K562 (cell line): ENCODE data around the gene ARHGEF16. TPM values are rescaled to one million over a fixed set of nuclear protein-coding genes. Genes with fewer than 3 reads are reported as not detected.

Source experiments
- ATAC-seq: fragments of 200-7000 bp; cut with Tn5 transposase; 3 replicates; pipeline ENCODE4 v1.9.1; 2020; ENCODE audit warnings: moderate library complexity
- BruUV-seq: library from RNA; stranded (reverse); fragments of 400-500 nt; replicated peaks from 2 replicates; lab custom pipeline; 2021; lab: Mats Ljungman, UMichigan
- CTCF ChIA-PET: fragments of 300-600 bp; formaldehyde crosslinking; extraction: SDS; loops from one replicate; lab custom pipeline; 2021; ENCODE audit warnings: low intra/inter-chr PET ratio; lab: Yijun Ruan, JAX
- POLR2A ChIA-PET: fragments of 300-600, 350-650 bp; sonication (Branson Sonifier 250); formaldehyde crosslinking; extraction: SDS; loops from one replicate; lab custom pipeline; 2021; ENCODE audit warnings: antibody characterized with exemption, inconsistent platforms; lab: Yijun Ruan, JAX
- DNase-seq, 4 experiments: peaks; one replicate each; pipeline versions ENCODE4 v3.0.0 to v3.0.0-alpha.2; 2011 to 2018; ENCODE audit warnings: low spot score in 3 of 4, mixed read lengths in 3 of 4; ENCODE audit errors: extremely low read depth in 1 of 4
- FAIRE-seq: peaks from 2 replicates; lab custom pipeline; 2011; peaks lifted over from hg19 to GRCh38; lab: Jason Lieb, UNC
- H2AFZ ChIP-seq: 2 replicates; pipeline ENCODE4 v1.6.0; 2011; ENCODE audit warnings: low read depth, low read length, control low read depth, inconsistent platforms
- H3K27ac ChIP-seq: fragments of 200-600 bp; 3 replicates; pipeline ENCODE4 v1.8.0; 2011; ENCODE audit warnings: low read depth, mild to moderate bottlenecking, control low read depth, inconsistent platforms, low read length, moderate library complexity, mixed read lengths; ENCODE audit errors: extremely low read depth
- H3K27me3 ChIP-seq, 2 experiments: fragments of 300-600 bp in 1 of 2; 2 replicates in 1 of 2; 3 replicates in 1 of 2; pipeline versions ENCODE4 v1.6.0 to v1.8.0; 2011; ENCODE audit warnings: inconsistent platforms in 2 of 2, low read length in 2 of 2, mild to moderate bottlenecking in 1 of 2, mixed read lengths in 1 of 2, moderate library complexity in 1 of 2; ENCODE audit not compliant: control insufficient read depth in 2 of 2, insufficient read depth in 2 of 2
- H3K36me3 ChIP-seq: fragments of 300-600 bp; 3 replicates; pipeline ENCODE4 v1.8.0; 2011; ENCODE audit warnings: mild to moderate bottlenecking, low read length, inconsistent platforms; ENCODE audit not compliant: control insufficient read depth, insufficient read depth
- H3K4me1 ChIP-seq, 2 experiments: fragments of 200-600 bp in 1 of 2; replicated peaks in 1 of 2; 2 replicates in 1 of 2; 3 replicates in 1 of 2; pipeline versions ENCODE4 v1.5.1 to v1.8.0; 2011; ENCODE audit warnings: inconsistent platforms in 2 of 2, low read length in 2 of 2, mild to moderate bottlenecking in 1 of 2, mixed read lengths in 1 of 2, moderate library complexity in 1 of 2; ENCODE audit not compliant: control insufficient read depth in 2 of 2, insufficient read depth in 2 of 2
- H3K4me2 ChIP-seq: 2 replicates; pipeline ENCODE4 v1.6.1; 2011; ENCODE audit warnings: low read length, control low read depth, inconsistent platforms, mixed read lengths; ENCODE audit not compliant: insufficient read depth
- H3K4me3 ChIP-seq: fragments of 200-600 bp; sonication (generic), shearing (Covaris generic); 2 replicates; pipeline ENCODE4 v1.5.1; 2016; ENCODE audit warnings: control low read depth, inconsistent platforms
- H3K79me2 ChIP-seq: fragments of 200-600 bp; 3 replicates; pipeline ENCODE4 v1.8.0; 2011; ENCODE audit warnings: low read length, inconsistent platforms; ENCODE audit not compliant: control insufficient read depth, insufficient read depth
- H3K9ac ChIP-seq, 2 experiments: 2 replicates each; pipeline versions ENCODE4 v1.6.0 to v1.6.1; 2011; ENCODE audit warnings: low read depth in 2 of 2, low read length in 2 of 2, control low read depth in 1 of 2, inconsistent platforms in 1 of 2, mild to moderate bottlenecking in 1 of 2, mixed read lengths in 1 of 2; ENCODE audit not compliant: insufficient read depth in 1 of 2
- H3K9me1 ChIP-seq: one replicate; pipeline ENCODE4 v1.6.0; 2011; ENCODE audit warnings: inconsistent platforms, mild to moderate bottlenecking, low read length, moderate library complexity; ENCODE audit not compliant: control insufficient read depth, insufficient read depth
- H3K9me3 ChIP-seq: replicated peaks from 2 replicates; pipeline ENCODE4 v1.5.1; 2011; ENCODE audit warnings: low read depth, low read length, inconsistent platforms; ENCODE audit not compliant: control insufficient read depth, insufficient read depth
- H4K20me1 ChIP-seq: replicated peaks from 2 replicates; pipeline ENCODE4 v1.6.1; 2011; ENCODE audit warnings: low read length, inconsistent platforms, mixed read lengths; ENCODE audit not compliant: control insufficient read depth, insufficient read depth
- CHAMP1 ChIP-seq: fragments of 450-650 bp; IDR thresholded peaks from 2 replicates; pipeline ENCODE4 v1.6.1; 2016; ENCODE audit warnings: mild to moderate bottlenecking
- FOXJ2 ChIP-seq: fragments of 200-800 bp; sonication (Bioruptor generic); IDR thresholded peaks from 2 replicates; pipeline ENCODE4 v1.6.1; 2016; ENCODE audit warnings: missing genetic modification characterization, missing compliant biosample characterization
- FOXK2 ChIP-seq, 2 experiments: fragments of 450-650 bp; IDR thresholded peaks in 1 of 2; conservative IDR thresholded peaks in 1 of 2; 2 replicates each; pipeline ENCODE4 v1.6.1; 2016; ENCODE audit warnings: low read depth in 2 of 2, mild to moderate bottlenecking in 1 of 2
- MCM5 ChIP-seq: fragments of 450-650 bp; IDR thresholded peaks from 2 replicates; pipeline ENCODE4 v1.6.1; 2016; ENCODE audit warnings: low read depth
- PCBP1 ChIP-seq: fragments of 200-400 bp; formaldehyde crosslinking; IDR thresholded peaks from 2 replicates; pipeline ENCODE4 v1.6.1; 2018; ENCODE audit warnings: mild to moderate bottlenecking, low read depth, low read length; ENCODE audit not compliant: poor library complexity, severe bottlenecking
- RBM17 ChIP-seq: fragments of 200-400 bp; formaldehyde crosslinking; IDR thresholded peaks from 2 replicates; pipeline ENCODE4 v1.6.1; 2017; ENCODE audit warnings: low read depth, mild to moderate bottlenecking, low read length, borderline replicate concordance
- TCF3 ChIP-seq: sonication (generic); formaldehyde crosslinking; IDR thresholded peaks from 2 replicates; pipeline ENCODE4 v1.4.0; 2020; ENCODE audit warnings: mild to moderate bottlenecking, missing genetic modification reagents
- ZBTB1 ChIP-seq: sonication (generic); formaldehyde crosslinking; IDR thresholded peaks from 2 replicates; pipeline ENCODE4 v1.8.1; 2023; ENCODE audit warnings: missing genetic modification reagents, low read depth, mild to moderate bottlenecking, borderline replicate concordance
- ZBTB49 ChIP-seq: sonication (generic); formaldehyde crosslinking; IDR thresholded peaks from 2 replicates; pipeline ENCODE4 v1.8.0; 2022; ENCODE audit warnings: missing genetic modification reagents, mild to moderate bottlenecking, borderline replicate concordance
- ZNF707 ChIP-seq: fragments of 250-450 bp; sonication (Bioruptor Pico); conservative IDR thresholded peaks from 2 replicates; pipeline ENCODE4 v1.8.0; 2022; ENCODE audit warnings: inconsistent platforms, mild to moderate bottlenecking, moderate library complexity
- ZNF780A ChIP-seq: fragments of 250-450 bp; sonication (Bioruptor Pico); IDR thresholded peaks from 2 replicates; pipeline ENCODE4 v1.5.0; 2021; ENCODE audit warnings: mild to moderate bottlenecking
- ZSCAN29 ChIP-seq: fragments of 450-650 bp; IDR thresholded peaks from 2 replicates; pipeline ENCODE4 v1.6.1; 2017
- WGBS: fragments of 100-300 bp; shearing (Covaris generic); methylation state at CpG from one replicate; pipeline ENCODE4 v1.1.6; 2016; ENCODE audit warnings: low coverage, mixed read lengths; ENCODE audit not compliant: insufficient coverage; ENCODE audit errors: missing lambda C conversion rate; 5-methylcytosine and 5-hydroxymethylcytosine counted together
- in situ Hi-C: fragments of 300-500 bp; cut with MboI; formaldehyde crosslinking; loops from 4 replicates; pipeline ENCODE4 v1.15.0; 2018; ENCODE audit warnings: inconsistent platforms, mixed read lengths
- intact Hi-C: fragments of 100-400 bp; cut with micrococcal nuclease; formaldehyde crosslinking; loops from 2 replicates; pipeline ENCODE4 v1.14.2; 2022
- polyA plus RNA-seq, 8 experiments: library from polyadenylated mRNA; depleted of rRNA in 4 of 8; stranded (reverse) in 5 of 8; unstranded in 3 of 8; fragments of >200 nt; fragmentation: Nextera tagmentation in 2 of 8; fragmentation: Illumina TruSeq in 1 of 8; extraction: Ambion mirVana in 2 of 8; extraction: Trizol in 1 of 8; gene quantifications; 2 replicates each; pipeline versions ENCODE4 v1.2.1 to v1.2.3, GENCODE V29; 2011 to 2014; ENCODE audit warnings: inconsistent platforms in 1 of 8, missing spikeins in 1 of 8
- total RNA-seq, 7 experiments: library from RNA; depleted of rRNA in 6 of 7; stranded (reverse); fragments of >200 nt in 6 of 7; fragmentation: Illumina TruSeq in 2 of 7; extraction: Trizol in 2 of 7; gene quantifications; 2 replicates each; pipeline versions ENCODE4 v1.2.1 to v1.2.3, GENCODE V29; 2011 to 2021; ENCODE audit warnings: low replicate concordance in 1 of 7

The ARHGEF16 gene
- total and polyA plus RNA-seq, 9 of the 15 experiments (the other 6 are each of a cell fraction or from before 2014, with no cell fraction given), result 0.15 to 1.2 (median 0.49) TPM; not detected in 2

DNA sequence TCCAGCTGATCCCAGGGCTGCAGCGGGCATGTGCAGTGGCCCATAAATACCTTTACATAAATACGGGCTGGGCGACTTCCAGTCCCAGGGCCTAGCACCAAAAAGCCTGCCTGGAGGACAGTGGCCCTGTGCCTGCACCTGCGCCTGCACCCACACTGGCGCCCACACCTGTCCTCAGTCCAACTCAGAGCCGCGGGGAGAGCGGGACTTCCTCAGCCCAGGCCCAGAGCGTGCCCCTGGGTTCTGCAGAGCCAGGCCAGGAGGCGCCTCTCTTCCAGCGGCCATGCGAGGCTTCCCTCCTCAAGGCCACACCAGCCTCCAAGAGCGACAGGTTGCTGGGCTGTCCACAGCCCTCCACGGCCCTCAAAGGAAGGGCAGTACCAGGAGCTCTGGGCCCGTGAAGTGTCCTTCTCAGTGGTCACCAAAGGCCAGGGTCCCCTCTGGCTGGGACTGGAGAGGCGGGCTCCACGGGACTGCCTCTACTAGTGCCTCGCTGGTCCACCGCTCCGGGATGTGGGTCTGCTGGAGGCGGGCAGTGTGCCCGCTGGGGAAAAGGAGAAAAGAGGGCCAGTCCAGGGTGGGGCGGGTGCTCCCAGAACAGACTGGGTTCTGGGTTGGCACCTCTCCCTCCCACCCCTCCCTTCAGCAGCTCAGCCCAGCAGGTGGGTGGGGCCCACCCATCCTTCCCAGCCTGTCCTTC lies 35.7 kb downstream of the ARHGEF16 start:
- POLR2A ChIA-PET, result interaction anchor here (0.7 to 1.2 kb wide), 2 partner anchors 9 to 129 kb away, joined by 4 read pairs; no protein-coding TSS in a partner anchor
- DNase-seq (no peak), FAIRE-seq (no peak), ATAC-seq (no peak)
- Histone ChIP-seq H3K4me3 (no peak overlapping the region), H3K9me3 (0 out of 2 replicates have a peak, but pooled peaks cover 3% of the 10 kb centered on the region), H3K9ac (no peak overlapping the region), H3K27ac (no peak overlapping the region), H4K20me1 (peaks cover 10% of the 10 kb centered on the region; the same call in 1 of the 2 replicates), H2AFZ (no peak overlapping the region), H3K27me3 (peaks cover 8 to 22% of the 10 kb centered on the region in 2 experiments; a peak in 4 of 5 replicates), H3K79me2 (no peaks in the 10 kb centered on the region), H3K4me1 (peaks cover 0 to 25% of the 10 kb centered on the region in 2 experiments; a peak in 2 of 5 replicates), H3K36me3 (no peaks in the 10 kb centered on the region), H3K4me2 (no peak overlapping the region), H3K9me1 (no peaks in the 10 kb centered on the region)
- TF ChIP-seq FOXK2 (conservative IDR thresholded peaks at IDR 0.05 in 1 of 2, IDR thresholded peaks at IDR 0.05 in 1 of 2; ENCODE audit: low read depth in 2 of 2) (no peak), MCM5 (no peak), CHAMP1 (no peak), ZNF780A (CRISPR knock-in tag) (no peak), RBM17 (no peak), TCF3 (CRISPR knock-in tag) (no peak), PCBP1 (no peak), FOXJ2 (tag) (no peak), ZBTB1 (CRISPR knock-in tag) (no peak), ZSCAN29 (no peak), ZNF707 (CRISPR knock-in tag) (no peak), ZBTB49 (CRISPR knock-in tag) (no peak)
- no TSS peak for BruUV-seq
- in situ Hi-C loops (no loop called here), intact Hi-C loops (loop anchor here (5.0 kb wide), 1 partner anchor 72 kb away; no protein-coding TSS in a partner anchor)
- CTCF ChIA-PET, result interaction anchor here (0.6 to 2.8 kb wide), 4 partner anchors 128 to 234 kb away, joined by 3 to 20 read pairs (median 6); no protein-coding TSS in a partner anchor
- WGBS, result 2% methylated on average over 20 of the region's 23 CpGs
